ENCODE results near the gene BICC1.

BICC1 gene

GRCh38 chr10:58557714-58558113 is 45.0 kb downstream of the BICC1 start:
- DNase-seq (ENCODE audit: extremely low read depth in 1 of 2, low read depth in 1 of 2), result no peak

GRCh38 chr10:58560068-58560467 is 47.4 kb downstream of the BICC1 start:
- no peak for DNase-seq (ENCODE audit: extremely low read depth in 1 of 2, low read depth in 1 of 2)

DNA sequence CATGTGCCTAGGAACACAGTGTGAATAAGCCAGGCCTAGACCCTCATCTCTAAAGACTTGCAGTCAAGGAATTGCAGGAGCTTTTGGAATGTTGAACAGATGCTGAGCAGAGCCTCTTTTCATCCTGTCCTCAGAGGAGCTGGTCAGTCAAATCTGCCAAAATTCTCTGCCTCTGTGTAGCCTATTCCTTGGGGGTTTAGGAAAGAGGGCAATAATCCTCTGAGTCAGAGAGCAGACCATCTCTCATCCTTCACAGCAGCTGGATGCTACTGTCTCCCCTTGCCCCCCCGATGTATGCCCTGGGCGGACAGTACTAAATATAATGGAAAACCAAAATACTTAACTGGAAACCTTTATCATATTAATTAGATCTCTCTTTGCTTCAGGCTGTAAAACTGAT is 52.6 kb downstream of the BICC1 start:
- no peak for DNase-seq (ENCODE audit: extremely low read depth in 1 of 2, low read depth in 1 of 2)

GRCh38 chr10:58567652-58568051 is 55.0 kb downstream of the BICC1 start:
- no peak for DNase-seq (ENCODE audit: extremely low read depth in 1 of 2, low read depth in 1 of 2)

- DNase-seq (ENCODE audit: extremely low read depth in 1 of 2, low read depth in 1 of 2), result no peak
These were observed 55.8 kb downstream of the BICC1 start for GRCh38 chr10:58568428-58568935.

GRCh38 chr10:58570307-58570723 is 57.6 kb downstream of the BICC1 start:
- no peak for DNase-seq (ENCODE audit: extremely low read depth in 1 of 2, low read depth in 1 of 2)

DNA sequence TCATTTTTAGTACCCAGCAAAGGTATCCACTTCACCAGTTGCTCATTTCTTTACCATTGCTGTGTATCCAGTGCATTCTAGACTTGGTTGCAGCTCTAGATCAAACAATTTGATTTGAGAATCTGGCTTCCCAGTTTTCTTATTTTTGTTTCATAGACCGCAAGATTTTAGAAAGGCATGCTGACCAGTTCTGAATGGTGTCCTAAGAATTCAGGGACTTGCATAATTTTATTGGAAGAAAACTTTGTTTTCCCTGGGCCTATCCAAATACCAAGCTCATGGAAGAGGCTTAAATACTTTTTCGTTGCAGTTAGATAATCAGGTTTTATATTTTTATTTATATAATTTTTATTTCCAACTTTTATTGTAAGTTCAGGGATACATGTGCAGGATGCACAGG is 58.3 kb downstream of the BICC1 start:
- no peak for DNase-seq (ENCODE audit: extremely low read depth in 1 of 2, low read depth in 1 of 2)

DNA sequence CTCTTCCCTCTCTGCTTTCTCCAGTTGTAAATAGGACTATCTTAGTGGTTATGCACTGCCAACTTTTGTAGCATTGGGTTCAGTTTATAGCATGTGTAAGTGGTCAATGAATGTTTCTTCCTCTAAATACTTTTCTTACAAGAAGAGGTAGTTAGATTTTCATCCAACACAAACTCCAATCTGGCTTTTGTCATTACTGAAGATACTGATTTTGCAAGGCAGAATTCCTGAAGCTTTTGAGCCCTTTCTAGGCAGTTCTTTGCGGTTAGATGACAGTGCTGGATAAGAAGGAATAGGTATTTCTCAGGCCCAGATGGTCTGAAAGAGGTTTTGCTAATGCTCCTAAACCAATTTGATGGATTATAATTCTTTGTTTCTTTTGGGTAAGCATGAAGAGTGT is 60.5 kb downstream of the BICC1 start:
- no peak for DNase-seq (ENCODE audit: extremely low read depth in 1 of 2, low read depth in 1 of 2)

GRCh38 chr10:58574058-58574457 is 61.4 kb downstream of the BICC1 start:
- DNase-seq (ENCODE audit: extremely low read depth in 1 of 2, low read depth in 1 of 2), result no peak

GRCh38 chr10:58575491-58575890 is 62.8 kb downstream of the BICC1 start:
- no peak for DNase-seq (ENCODE audit: extremely low read depth in 1 of 2, low read depth in 1 of 2)

- DNase-seq (ENCODE audit: extremely low read depth in 1 of 2, low read depth in 1 of 2), result no peak
These were observed 64.2 kb downstream of the BICC1 start for GRCh38 chr10:58576751-58577436.

GRCh38 chr10:58577437-58577777 is 64.7 kb downstream of the BICC1 start:
- no peak for DNase-seq (ENCODE audit: extremely low read depth in 1 of 2, low read depth in 1 of 2)

DNA sequence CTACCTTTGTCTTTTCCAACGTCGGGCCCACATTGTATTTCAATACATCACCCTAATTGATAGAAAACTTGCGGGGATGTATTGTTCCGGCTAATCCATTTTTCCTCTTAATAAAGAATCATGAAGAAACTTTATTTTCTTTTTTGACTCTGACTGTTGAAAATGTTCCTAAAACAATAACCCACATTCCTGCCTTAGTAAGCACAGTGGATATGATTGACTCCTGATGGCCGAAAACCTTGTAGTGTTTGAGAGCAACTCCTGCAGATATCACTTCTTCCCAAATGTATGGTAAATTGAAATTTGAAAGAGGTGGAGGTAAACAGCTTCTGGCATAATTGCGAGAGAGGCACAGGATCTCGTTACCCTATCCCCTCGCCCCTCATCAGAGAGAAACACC is 65.7 kb downstream of the BICC1 start:
- DNase-seq (ENCODE audit: extremely low read depth in 1 of 2, low read depth in 1 of 2), result no peak

DNA sequence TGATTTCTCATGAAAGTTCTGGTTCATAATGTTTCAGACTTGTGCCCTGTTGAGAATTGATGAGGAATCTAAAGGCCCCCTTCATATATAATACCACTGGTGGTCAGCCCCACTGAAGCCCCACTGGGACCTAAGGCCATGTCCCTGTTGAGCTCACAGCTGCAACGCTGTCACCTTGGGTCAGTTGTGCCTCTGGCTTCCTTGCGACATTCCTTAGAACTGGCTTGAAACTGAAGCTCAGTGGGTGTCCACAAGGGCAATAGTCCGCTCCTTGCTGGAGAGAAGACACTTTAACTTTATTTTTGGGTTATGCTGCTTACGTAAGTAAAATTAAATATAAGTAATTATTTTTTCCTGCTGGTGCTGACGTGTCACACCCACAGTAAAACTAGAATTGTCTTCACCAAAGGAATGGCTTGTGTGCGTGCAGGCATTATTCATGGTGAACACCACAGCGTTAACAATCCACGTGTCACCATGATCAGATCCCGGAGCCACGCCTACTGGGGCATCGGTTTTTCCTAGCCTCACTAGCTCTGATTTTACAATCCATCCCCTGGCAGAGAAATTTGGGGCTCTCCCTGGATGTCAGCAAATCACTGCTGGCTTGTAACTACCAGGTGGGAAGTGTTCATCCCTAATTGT is 66.5 kb downstream of the BICC1 start:
- no peak for DNase-seq (ENCODE audit: extremely low read depth in 1 of 2, low read depth in 1 of 2)

DNA sequence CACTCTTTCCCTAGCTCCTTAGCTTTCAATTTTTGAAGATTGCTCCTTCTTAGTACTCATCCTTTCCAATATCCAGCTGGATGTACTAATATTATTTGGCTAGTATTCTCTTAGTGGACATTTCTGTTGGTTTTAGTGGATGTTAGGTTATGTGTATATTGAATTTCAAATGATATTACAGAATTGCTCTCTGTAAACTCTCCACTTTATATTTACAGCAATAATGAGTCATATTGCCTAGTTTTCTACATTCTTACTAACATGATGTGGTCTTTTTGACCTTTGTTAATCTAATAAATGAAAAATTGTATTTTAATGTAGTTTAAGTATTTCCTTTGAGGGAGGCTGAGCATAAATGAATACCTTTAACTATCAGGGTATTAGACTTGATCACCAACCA is 69.4 kb downstream of the BICC1 start:
- no peak for DNase-seq (ENCODE audit: extremely low read depth in 1 of 2, low read depth in 1 of 2)

DNA sequence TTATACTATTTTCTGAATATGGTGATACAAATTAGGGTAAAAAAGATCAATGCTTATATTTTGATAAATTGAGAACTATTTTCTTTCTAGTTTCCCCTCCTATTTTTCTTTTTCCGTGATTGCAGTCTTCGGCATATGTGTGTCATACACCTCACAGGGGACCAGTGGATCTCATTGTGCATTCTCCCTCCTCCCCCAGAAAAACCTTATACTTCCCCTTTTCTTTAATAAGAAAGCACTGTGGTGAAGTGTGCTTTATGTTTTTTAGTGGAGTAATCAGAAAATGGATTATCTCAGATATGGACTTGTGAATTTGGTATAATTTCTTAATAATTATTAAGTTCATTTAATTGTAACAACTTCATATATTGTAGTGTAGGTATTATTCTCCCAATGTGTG is 72.8 kb downstream of the BICC1 start:
- no peak for DNase-seq (ENCODE audit: extremely low read depth in 1 of 2, low read depth in 1 of 2)

DNA sequence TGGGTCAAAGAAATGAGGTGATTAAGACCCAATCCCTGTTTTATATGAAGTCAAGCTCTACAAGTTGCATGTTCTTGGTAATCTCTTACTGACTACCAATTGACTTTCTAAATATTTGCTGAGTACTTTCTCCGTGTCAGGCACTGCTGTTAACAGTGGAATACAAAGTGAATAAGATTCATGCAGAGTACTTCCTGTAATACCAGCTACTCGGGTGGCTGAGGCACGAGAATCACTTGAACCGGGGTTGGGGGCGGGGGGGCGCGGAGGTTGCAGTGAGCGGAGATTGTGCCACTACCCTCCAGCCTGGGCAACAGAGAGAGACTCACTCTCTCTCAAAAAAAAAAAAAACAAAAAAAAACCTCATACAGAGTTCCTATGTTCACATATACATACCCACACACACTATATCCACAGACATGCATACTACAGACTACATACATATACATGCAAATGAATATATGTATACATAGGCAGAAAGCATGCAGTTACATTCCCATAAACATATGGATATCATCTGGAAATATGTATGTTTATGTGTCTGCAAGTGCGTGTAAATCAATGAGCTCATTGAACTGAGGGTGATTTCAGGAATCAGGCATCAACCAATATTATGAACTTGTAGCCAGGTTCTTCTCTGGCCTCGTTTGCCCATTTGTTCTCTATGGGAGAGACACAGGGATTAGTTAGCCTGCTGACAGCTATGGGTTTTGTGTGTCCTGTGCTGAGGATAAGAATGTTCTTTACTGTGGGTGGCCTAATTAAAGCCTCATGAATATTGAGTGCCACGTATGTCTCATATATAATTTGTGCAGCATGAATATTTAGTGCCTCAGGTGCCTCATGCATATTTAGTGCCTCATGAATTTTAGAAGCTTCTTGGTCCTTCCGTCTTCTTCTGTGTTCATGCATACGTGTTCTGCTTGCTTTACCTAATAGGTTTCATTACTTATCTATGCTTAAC is 73.9 kb downstream of the BICC1 start:
- DNase-seq (ENCODE audit: extremely low read depth in 1 of 2, low read depth in 1 of 2), result no peak

GRCh38 chr10:58587676-58588075 is 75.0 kb downstream of the BICC1 start:
- DNase-seq (ENCODE audit: extremely low read depth in 1 of 2, low read depth in 1 of 2), result no peak

DNA sequence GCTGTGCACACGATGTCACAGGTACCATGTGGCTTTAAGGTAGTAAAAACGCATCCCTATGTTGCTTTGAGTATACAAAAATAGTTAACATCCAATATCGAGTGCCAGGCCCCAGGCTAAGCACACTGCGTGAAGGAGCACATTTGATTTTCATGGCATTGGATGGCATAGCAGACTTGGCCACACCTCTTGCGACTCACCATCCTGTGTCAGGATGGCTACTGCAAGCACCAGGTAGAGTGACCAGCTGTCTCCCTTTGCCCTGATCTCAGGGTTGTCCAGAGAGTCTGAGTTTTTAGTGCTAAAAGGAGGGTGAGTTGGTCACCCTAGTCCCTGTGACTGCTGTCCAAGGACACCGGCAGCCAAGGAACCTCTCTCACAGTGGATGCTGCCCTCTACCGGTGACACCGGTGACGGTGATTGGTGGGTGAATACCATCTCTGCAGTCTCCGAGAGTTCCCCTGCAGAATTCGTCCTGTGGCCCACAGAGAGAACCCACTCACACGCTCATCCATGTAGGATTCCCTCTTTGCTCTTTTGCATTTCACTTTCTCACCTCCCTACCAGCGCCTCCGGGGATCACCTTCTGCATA is 76.1 kb downstream of the BICC1 start:
- no peak for DNase-seq (ENCODE audit: extremely low read depth in 1 of 2, low read depth in 1 of 2)

- DNase-seq (ENCODE audit: extremely low read depth in 1 of 2, low read depth in 1 of 2), result no peak
These were observed 77.6 kb downstream of the BICC1 start for GRCh38 chr10:58590152-58590840.

GRCh38 chr10:58590924-58591323 is 78.3 kb downstream of the BICC1 start:
- DNase-seq (ENCODE audit: extremely low read depth in 1 of 2, low read depth in 1 of 2), result no peak

Measured in stimulated activated CD8-positive, alpha-beta memory T cell treated with anti-CD3 and anti-CD28 coated beads, Interleukin-7, amount 100 ng/mL, for 48 hours (primary cell).